ENCODE measurements around the gene HGFAC.

The HGFAC gene

DNA sequence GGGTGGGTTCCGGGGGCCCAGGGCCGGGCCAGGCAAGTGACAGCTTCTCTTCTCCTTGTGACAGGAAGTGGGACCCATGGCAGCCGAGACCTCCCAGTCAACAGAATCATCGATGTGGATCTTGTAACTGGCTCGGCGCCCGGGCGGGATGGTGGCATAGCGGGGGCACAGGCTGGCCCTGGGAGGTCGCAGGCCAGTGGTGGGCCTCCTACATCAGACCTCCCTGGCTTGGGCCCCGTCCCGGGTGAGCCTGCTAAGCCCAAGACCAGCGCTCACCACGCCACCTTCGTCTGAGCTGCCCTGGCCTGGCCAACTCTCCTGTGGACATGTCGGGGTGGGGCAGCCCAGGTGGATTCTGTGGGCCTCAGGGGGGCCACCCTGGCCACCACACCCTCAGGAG lies 2.4 kb upstream of the HGFAC start:
- Histone ChIP-seq H3K4me2 (ENCODE audit: low read length) (no peak overlapping the region), H3K79me2 (no peaks in the 10 kb centered on the region), H3K27ac (no peak overlapping the region), H3K36me3 (ENCODE audit: control insufficient read depth, insufficient read depth, low read length) (no peaks in the 10 kb centered on the region), H2AFZ (no peak overlapping the region), H3K4me1 (no peaks in the 10 kb centered on the region), H3K4me3 (ENCODE audit: low read depth, low read length) (no peak overlapping the region), H3K27me3 (ENCODE audit: control insufficient read depth, insufficient read depth, low read length) (no peaks in the 10 kb centered on the region), H3K9me3 (ENCODE audit: control insufficient read depth, low read length) (no peaks in the 10 kb centered on the region), H3K9ac (no peak overlapping the region)
- TF ChIP-seq, protein P1, sequence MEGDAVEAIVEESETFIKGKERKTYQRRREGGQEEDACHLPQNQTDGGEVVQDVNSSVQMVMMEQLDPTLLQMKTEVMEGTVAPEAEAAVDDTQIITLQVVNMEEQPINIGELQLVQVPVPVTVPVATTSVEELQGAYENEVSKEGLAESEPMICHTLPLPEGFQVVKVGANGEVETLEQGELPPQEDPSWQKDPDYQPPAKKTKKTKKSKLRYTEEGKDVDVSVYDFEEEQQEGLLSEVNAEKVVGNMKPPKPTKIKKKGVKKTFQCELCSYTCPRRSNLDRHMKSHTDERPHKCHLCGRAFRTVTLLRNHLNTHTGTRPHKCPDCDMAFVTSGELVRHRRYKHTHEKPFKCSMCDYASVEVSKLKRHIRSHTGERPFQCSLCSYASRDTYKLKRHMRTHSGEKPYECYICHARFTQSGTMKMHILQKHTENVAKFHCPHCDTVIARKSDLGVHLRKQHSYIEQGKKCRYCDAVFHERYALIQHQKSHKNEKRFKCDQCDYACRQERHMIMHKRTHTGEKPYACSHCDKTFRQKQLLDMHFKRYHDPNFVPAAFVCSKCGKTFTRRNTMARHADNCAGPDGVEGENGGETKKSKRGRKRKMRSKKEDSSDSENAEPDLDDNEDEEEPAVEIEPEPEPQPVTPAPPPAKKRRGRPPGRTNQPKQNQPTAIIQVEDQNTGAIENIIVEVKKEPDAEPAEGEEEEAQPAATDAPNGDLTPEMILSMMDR (IDR thresholded peaks at IDR 0.05) = no peak

DNA sequence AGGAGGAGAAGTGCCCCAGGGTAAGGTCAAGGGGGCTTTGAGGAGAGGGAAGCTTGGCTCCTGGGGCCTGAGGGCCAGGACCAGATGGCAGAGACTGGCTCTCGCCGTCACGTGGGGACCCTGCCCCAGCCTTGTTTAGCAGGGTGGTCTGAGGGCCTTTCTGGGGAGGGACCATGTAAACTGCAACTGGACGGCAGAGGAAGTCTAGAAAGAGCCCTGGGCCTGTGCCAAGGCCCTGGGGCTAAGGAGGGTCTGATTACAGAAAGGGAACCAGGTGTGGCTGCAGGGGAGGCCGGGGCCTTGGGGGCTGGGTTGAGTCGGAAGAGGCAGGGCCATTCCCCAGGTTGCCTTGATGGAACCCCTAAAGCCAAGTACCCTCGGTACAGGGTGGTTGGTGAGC lies 1.8 kb upstream of the HGFAC start:
- no peak overlapping the region for H3K27ac ChIP-seq
- H3K36me3 ChIP-seq (ENCODE audit: control insufficient read depth, insufficient read depth, low read length) = no peaks in the 10 kb centered on the region
- no peak overlapping the region for H2AFZ ChIP-seq
- H3K4me1 ChIP-seq = no peaks in the 10 kb centered on the region
- no peaks in the 10 kb centered on the region for H3K27me3 ChIP-seq (ENCODE audit: control insufficient read depth, insufficient read depth, low read length)
- H3K79me2 ChIP-seq = no peaks in the 10 kb centered on the region
- TF ChIP-seq, protein P1 (IDR thresholded peaks at IDR 0.05) = no peak
- no peak overlapping the region for H3K9ac ChIP-seq
- H3K4me3 ChIP-seq (ENCODE audit: low read depth, low read length) = no peak overlapping the region
- no peak overlapping the region for H3K4me2 ChIP-seq (ENCODE audit: low read length)
- no peaks in the 10 kb centered on the region for H3K9me3 ChIP-seq (ENCODE audit: control insufficient read depth, low read length)

DNA sequence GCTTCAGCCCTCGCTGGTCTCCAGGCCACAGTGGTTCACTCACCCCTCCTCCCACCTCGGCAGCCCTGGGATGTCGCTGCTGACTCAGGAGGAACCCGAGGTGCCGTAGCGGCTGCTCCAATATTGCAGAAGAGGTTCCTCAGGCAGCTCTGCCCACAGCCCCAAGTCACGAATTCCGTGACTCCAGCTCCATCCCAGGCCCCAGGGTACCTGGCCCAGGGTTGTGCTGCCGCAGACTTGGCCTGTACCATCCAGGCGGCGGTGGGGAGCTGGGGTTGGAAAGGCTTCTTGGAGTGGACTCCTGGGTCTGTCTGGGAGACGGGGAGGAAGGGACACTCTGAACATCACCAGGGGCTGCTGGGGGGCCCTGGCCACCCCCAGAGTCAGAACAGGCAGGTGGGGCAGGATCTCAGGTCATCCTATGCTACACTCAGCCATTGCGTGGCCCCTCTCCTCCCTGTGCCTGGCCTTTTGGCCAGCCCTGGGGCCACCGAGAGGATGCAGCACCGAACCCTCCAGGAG lies 728 bp upstream of the HGFAC start:
- no peak overlapping the region for H3K9ac ChIP-seq

DNA sequence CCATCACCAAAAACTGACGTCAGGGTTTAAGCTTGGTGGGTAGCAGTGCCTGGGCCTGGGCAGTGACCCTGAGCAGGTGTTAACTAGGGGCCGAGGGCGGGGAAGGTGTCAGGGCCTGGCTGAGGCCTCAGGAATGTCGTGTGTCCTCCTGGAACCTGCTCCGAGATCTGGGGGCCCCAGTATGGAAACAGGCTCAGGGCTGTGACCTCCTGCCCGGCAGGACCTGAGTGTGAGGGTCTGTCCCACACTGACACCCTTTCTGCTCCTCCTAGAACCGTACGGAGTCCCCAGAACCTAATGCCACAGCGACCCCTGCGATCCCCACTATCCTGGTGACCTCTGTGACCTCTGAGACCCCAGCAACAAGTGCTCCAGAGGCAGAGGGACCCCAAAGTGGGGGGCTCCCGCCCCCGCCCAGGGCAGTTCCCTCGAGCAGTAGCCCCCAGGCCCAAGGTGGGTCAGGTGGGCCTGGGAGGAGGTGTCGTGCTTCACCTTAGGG lies 741 bp downstream of the HGFAC start:
- H3K4me3 ChIP-seq (ENCODE audit: low read depth, low read length) = no peak overlapping the region
- H3K4me2 ChIP-seq (ENCODE audit: low read length) = no peak overlapping the region
- no peak overlapping the region for H3K27ac ChIP-seq
- H2AFZ ChIP-seq = no peak overlapping the region
- H3K9me3 ChIP-seq (ENCODE audit: control insufficient read depth, low read length) = no peaks in the 10 kb centered on the region
- no peak overlapping the region for H3K9ac ChIP-seq
- H3K27me3 ChIP-seq (ENCODE audit: control insufficient read depth, insufficient read depth, low read length) = no peaks in the 10 kb centered on the region
- TF ChIP-seq, protein P1 (IDR thresholded peaks at IDR 0.05) = no peak
- no peaks in the 10 kb centered on the region for H3K79me2 ChIP-seq
- H3K36me3 ChIP-seq (ENCODE audit: control insufficient read depth, insufficient read depth, low read length) = no peaks in the 10 kb centered on the region
- no peaks in the 10 kb centered on the region for H3K4me1 ChIP-seq

More for the DNA sequence above, 728 bp upstream of the HGFAC start:
- H2AFZ ChIP-seq = no peak overlapping the region
- no peak overlapping the region for H3K27ac ChIP-seq
- H3K79me2 ChIP-seq = no peaks in the 10 kb centered on the region
- H3K4me1 ChIP-seq = no peaks in the 10 kb centered on the region
- TF ChIP-seq, protein P1 (IDR thresholded peaks at IDR 0.05) = no peak
- H3K4me3 ChIP-seq (ENCODE audit: low read depth, low read length) = no peak overlapping the region
- H3K4me2 ChIP-seq (ENCODE audit: low read length) = no peak overlapping the region
- no peaks in the 10 kb centered on the region for H3K36me3 ChIP-seq (ENCODE audit: control insufficient read depth, insufficient read depth, low read length)
- H3K9me3 ChIP-seq (ENCODE audit: control insufficient read depth, low read length) = no peaks in the 10 kb centered on the region
- no peaks in the 10 kb centered on the region for H3K27me3 ChIP-seq (ENCODE audit: control insufficient read depth, insufficient read depth, low read length)

Measured in parathyroid adenoma (tissue), 2 donors.